ENCODE measurements around the gene MAGEA10. TPM values are rescaled to one million over a fixed set of nuclear protein-coding genes. Genes with fewer than 3 reads are reported as not detected.

MAGEA10 gene
- total RNA-seq, 1 experiment from 2014 or later: not detected

- H4K91ac ChIP-seq (ENCODE audit: insufficient read length, low read depth, low read length): no peak overlapping the region
- Mint-ChIP-seq H3K4me1 (no peaks in the 10 kb centered on the region), H3K36me3 (ENCODE audit: insufficient read depth in 1 of 3, low read depth in 3 of 3) (peaks cover 0 to 10% (median 4%) of the 10 kb centered on the region in 3 experiments; a peak in 4 of 7 replicates), H3K4me3 (no peak overlapping the region), H3K9me3 (peaks cover 50 to 66% of the 10 kb centered on the region in 2 experiments), H3K27ac (no peak overlapping the region), H3K27me3 (ENCODE audit: low read depth) (no peaks in the 10 kb centered on the region)
- no peaks in the 10 kb centered on the region for H3K79me1 ChIP-seq (ENCODE audit: insufficient read depth, low read depth, low read length, poor library complexity, severe bottlenecking)
- peaks cover 20% of the 10 kb centered on the region for H3K9me3 ChIP-seq (ENCODE audit: control insufficient read depth, low read depth, low read length)
- no peaks in the 10 kb centered on the region for H3K23me2 ChIP-seq (ENCODE audit: insufficient read length, low read depth, low read length, poor library complexity, severe bottlenecking)
- no peaks in the 10 kb centered on the region for H4K20me1 ChIP-seq (ENCODE audit: control insufficient read depth, insufficient read depth, insufficient read length)
- no peak overlapping the region for H3K56ac ChIP-seq (ENCODE audit: insufficient read length, low read depth, low read length)
- H3K4me1 ChIP-seq (ENCODE audit: insufficient read depth, low read length): no peaks in the 10 kb centered on the region
- H3K14ac ChIP-seq (ENCODE audit: insufficient read depth, low read length): no peak overlapping the region
- H2BK12ac ChIP-seq (ENCODE audit: insufficient read length, low read depth, low read length): no peak overlapping the region
- no peak overlapping the region for H3K4me2 ChIP-seq (ENCODE audit: insufficient read depth, insufficient read length, low read length)
- no peak overlapping the region for H4K5ac ChIP-seq (ENCODE audit: insufficient read length, low read depth, low read length)
- H3K9ac ChIP-seq (ENCODE audit: extremely low read depth, insufficient read length, low read length): no peak overlapping the region
- no peak overlapping the region for H3K27ac ChIP-seq (ENCODE audit: insufficient read length, low read depth, low read length)
- no peak overlapping the region for H4K8ac ChIP-seq (replicated peaks; ENCODE audit: insufficient read length, low read depth, low read length)
- no peak overlapping the region for H3K23ac ChIP-seq (ENCODE audit: insufficient read length, low read depth, low read length)
- no peak for DNase-seq
- no peak overlapping the region for H2AK5ac ChIP-seq (ENCODE audit: insufficient read length, low read length)
- H3K18ac ChIP-seq (ENCODE audit: insufficient read length, low read depth, low read length): no peak overlapping the region
- H2BK5ac ChIP-seq (ENCODE audit: insufficient read length, low read length): no peak overlapping the region
- no CpG with 5 or more reads among the region's 3 CpGs for WGBS (ENCODE audit: extremely low coverage, insufficient read length, low lambda C conversion rate)
- H3T11ph ChIP-seq (ENCODE audit: low read length): no peak overlapping the region
- H2BK120ac ChIP-seq (ENCODE audit: low read depth, low read length, poor library complexity, severe bottlenecking): no peak overlapping the region
- no peak for TF ChIP-seq CTCF (conservative IDR thresholded peaks at IDR 0.05)
- H2AFZ ChIP-seq (ENCODE audit: low read length): no peak overlapping the region
- H3K27me3 ChIP-seq (ENCODE audit: insufficient read depth, low read length): no peaks in the 10 kb centered on the region
- no peak overlapping the region for H2BK20ac ChIP-seq (ENCODE audit: low read depth, low read length, poor library complexity, severe bottlenecking)
- H2BK15ac ChIP-seq (ENCODE audit: low read depth, low read length): no peak overlapping the region
- no peaks in the 10 kb centered on the region for H3K79me2 ChIP-seq (ENCODE audit: insufficient read depth, low read length)
- no peak overlapping the region for H3K4ac ChIP-seq (ENCODE audit: low read depth, low read length)
Observed at GRCh38 chrX:152117305-152117704, 21.1 kb downstream of the MAGEA10 start.
